Upper lobe of left lung (tissue), 6 donors: ENCODE data around the gene SGMS2. TPM values are rescaled to one million over a fixed set of nuclear protein-coding genes. Genes with fewer than 3 reads are reported as not detected.

ENCODE experiments used
- ATAC-seq, 2 donors: fragments of 200-7000 bp; cut with Tn5 transposase; one replicate each; pipeline ENCODE4 v1.9.1; 2022; ENCODE audit warnings: mild to moderate bottlenecking in 2 of 2, moderate library complexity in 2 of 2; ENCODE audit not compliant: low FRiP score in 2 of 2
- DNase-seq, 2 donors: peaks; one replicate each; pipeline ENCODE4 v3.0.0-alpha.2; 2019 to 2020
- H3K27ac ChIP-seq, 4 donors: fragments of 200-600 bp; sonication (generic); one replicate each; pipeline ENCODE4 v1.5.1; 2016 to 2019
- H3K27me3 ChIP-seq, 4 donors: fragments of 200-600 bp; sonication (generic); one replicate each; pipeline ENCODE4 v1.5.1; 2017 to 2019
- H3K36me3 ChIP-seq, 4 donors: fragments of 200-600 bp; sonication (generic); one replicate each; pipeline ENCODE4 v1.5.1; 2016 to 2019
- H3K4me1 ChIP-seq, 4 donors: fragments of 200-600 bp; sonication (generic); one replicate each; pipeline ENCODE4 v1.5.1; 2018 to 2019
- H3K4me3 ChIP-seq, 4 donors: fragments of 200-600 bp; sonication (generic); one replicate each; pipeline ENCODE4 v1.5.1; 2017 to 2019; ENCODE audit warnings: mild to moderate bottlenecking in 2 of 4, moderate library complexity in 1 of 4
- H3K9me3 ChIP-seq, 4 donors: fragments of 200-600 bp; sonication (generic); one replicate each; pipeline ENCODE4 v1.5.1; 2018 to 2019
- CTCF ChIP-seq, 6 experiments: fragments of 450-650 bp in 4 of 6; fragments of 200-600 bp in 2 of 6; sonication (generic) in 2 of 6; IDR thresholded peaks; one replicate each; pipeline ENCODE4 v1.5.1; 2016 to 2019; ENCODE audit warnings: antibody characterized with exemption in 6 of 6
- EP300 ChIP-seq, 4 donors: sonication (generic); formaldehyde crosslinking; IDR thresholded peaks; one replicate each; pipeline ENCODE4 v1.5.1; 2017; ENCODE audit warnings: antibody characterized with exemption in 4 of 4, control low read depth in 2 of 4
- POLR2A ChIP-seq, 4 donors: fragments of 450-650 bp; IDR thresholded peaks; one replicate each; pipeline ENCODE4 v1.5.1; 2016 to 2017; ENCODE audit warnings: antibody characterized with exemption in 4 of 4, mild to moderate bottlenecking in 2 of 4
- POLR2AphosphoS5 ChIP-seq, 2 donors: sonication (generic); formaldehyde crosslinking; IDR thresholded peaks; one replicate each; pipeline ENCODE4 v1.5.1; 2017; ENCODE audit warnings: antibody characterized with exemption in 2 of 2
- WGBS, 2 donors: methylation state at CpG; one replicate each; pipeline ENCODE4 v1.1.5; 2017 to 2018; 5-methylcytosine and 5-hydroxymethylcytosine counted together
- total RNA-seq, 6 donors: library from RNA; depleted of rRNA in 4 of 6; stranded (reverse); fragments of >200 nt in 4 of 6; gene quantifications; one replicate each; pipeline versions ENCODE4 v1.1.0 to v1.2.1, GENCODE V29; 2016 to 2021
- donor health status: DM: no; HTN: no; CAD: no; lungs with moderate emphysema.
- donor health status: DM: no; HTN: yes; CAD: no; lungs with severe emphysema.

The SGMS2 gene
- total RNA-seq, 6 donors from 2014 or later = 85.9 to 551 (median 204) TPM

- H3K9me3 ChIP-seq = no peaks in the 10 kb centered on the region
- no peak overlapping the region for H3K4me3 ChIP-seq
- no peak for DNase-seq
- TF ChIP-seq EP300 (IDR thresholded peaks at IDR 0.05) (no peak), CTCF (IDR thresholded peaks at IDR 0.05) (no peak), POLR2AphosphoS5 (IDR thresholded peaks at IDR 0.05) (no peak), POLR2A (IDR thresholded peaks at IDR 0.05) (no peak)
- no peak for ATAC-seq
- H3K36me3 ChIP-seq = peaks cover 0 to 19% (median 0%) of the 10 kb centered on the region in 4 donors
- peaks cover 0 to 26% (median 8%) of the 10 kb centered on the region in 4 donors for H3K4me1 ChIP-seq
- H3K27me3 ChIP-seq = no peaks in the 10 kb centered on the region
- no peak overlapping the region for H3K27ac ChIP-seq
- WGBS, 2 donors = 76 to 81% methylated on average over 3 of the region's 3 CpGs
Observed at GRCh38 chr4:107855723-107856122, 31.0 kb downstream of the SGMS2 start.

- Histone ChIP-seq H3K27ac (no peak overlapping the region), H3K4me3 (no peak overlapping the region), H3K36me3 (peaks cover 0 to 21% (median 0%) of the 10 kb centered on the region in 4 donors), H3K9me3 (no peaks in the 10 kb centered on the region), H3K4me1 (peaks cover 0 to 26% (median 8%) of the 10 kb centered on the region in 4 donors), H3K27me3 (no peaks in the 10 kb centered on the region)
- ATAC-seq (no peak), DNase-seq (no peak)
- WGBS, 2 donors = 80 to 86% methylated on average over 1 of the region's 1 CpG
- TF ChIP-seq EP300 (IDR thresholded peaks at IDR 0.05) (no peak), POLR2AphosphoS5 (IDR thresholded peaks at IDR 0.05) (no peak), CTCF (IDR thresholded peaks at IDR 0.05) (no peak), POLR2A (IDR thresholded peaks at IDR 0.05) (no peak)
Observed at GRCh38 chr4:107856901-107857300, 32.2 kb downstream of the SGMS2 start.

- Histone ChIP-seq H3K4me1 (peaks cover 0 to 30% (median 8%) of the 10 kb centered on the region in 4 donors), H3K9me3 (no peaks in the 10 kb centered on the region), H3K27ac (no peak overlapping the region), H3K4me3 (no peak overlapping the region), H3K27me3 (no peaks in the 10 kb centered on the region), H3K36me3 (peaks cover 0 to 21% (median 0%) of the 10 kb centered on the region in 4 donors)
- no peak for TF ChIP-seq POLR2AphosphoS5 (IDR thresholded peaks at IDR 0.05)
- no peak for TF ChIP-seq POLR2A (IDR thresholded peaks at IDR 0.05)
- TF ChIP-seq CTCF (IDR thresholded peaks at IDR 0.05) = no peak
- no peak for TF ChIP-seq EP300 (IDR thresholded peaks at IDR 0.05)
- WGBS, 2 donors = 89 to 90% methylated on average over 4 of the region's 4 CpGs
- ATAC-seq (no peak), DNase-seq (no peak)
Observed at GRCh38 chr4:107857741-107858140, 33.0 kb downstream of the SGMS2 start.

- Histone ChIP-seq H3K9me3 (no peaks in the 10 kb centered on the region), H3K36me3 (peaks cover 0 to 21% (median 0%) of the 10 kb centered on the region in 4 donors), H3K4me1 (peaks cover 0 to 31% (median 7%) of the 10 kb centered on the region in 4 donors), H3K27ac (no peak overlapping the region), H3K27me3 (no peaks in the 10 kb centered on the region), H3K4me3 (no peak overlapping the region)
- ATAC-seq (no peak), DNase-seq (no peak)
- no peak for TF ChIP-seq EP300 (IDR thresholded peaks at IDR 0.05)
- 54 to 72% methylated on average over 3 of the region's 3 CpGs for WGBS, 2 donors
Observed at GRCh38 chr4:107858158-107858742, 33.5 kb downstream of the SGMS2 start.

GRCh38 chr4:107862658-107863057 is 37.9 kb downstream of the SGMS2 start:
- DNase-seq (peak in 1 of 2 donors; percentile 34), ATAC-seq (peak; percentile 66 to 76)
- H3K27me3 ChIP-seq = no peaks in the 10 kb centered on the region
- H3K9me3 ChIP-seq = no peaks in the 10 kb centered on the region
- H3K27ac ChIP-seq = no peak overlapping the region
- H3K36me3 ChIP-seq = peaks cover 0 to 21% (median 0%) of the 10 kb centered on the region in 4 donors
- H3K4me3 ChIP-seq = no peak overlapping the region
- 57 to 78% methylated on average over 4 to 5 of the region's 5 CpGs for WGBS, 2 donors
- TF ChIP-seq POLR2A (IDR thresholded peaks at IDR 0.05) (peak in 1 of 4 donors; percentile 25), CTCF (IDR thresholded peaks at IDR 0.05) (no peak), POLR2AphosphoS5 (IDR thresholded peaks at IDR 0.05) (peak; percentile 57 to 83), EP300 (IDR thresholded peaks at IDR 0.05) (peak in 2 of 4 donors; percentile 43 to 62)
- peaks cover 7 to 30% (median 11%) of the 10 kb centered on the region in 4 donors for H3K4me1 ChIP-seq
